IMR-90 (cell line): ENCODE results near the gene TOP3B.

Experiments
- BHLHE40 ChIP-seq: fragments of 150-350 bp; IDR thresholded peaks from 2 replicates; pipeline ENCODE4 v1.6.1; 2016; ENCODE audit warnings: mild to moderate bottlenecking, low read depth, low read length
- CEBPB ChIP-seq: IDR thresholded peaks from 2 replicates; pipeline ENCODE4 v1.6.1; 2012; ENCODE audit warnings: low read depth, low read length, improper control_type of control experiment
- CHD1 ChIP-seq: IDR thresholded peaks from 2 replicates; pipeline ENCODE4 v1.6.1; 2012; ENCODE audit warnings: low read depth, low read length, improper control_type of control experiment
- CTCF ChIP-seq: conservative IDR thresholded peaks from 2 replicates; pipeline ENCODE4 v1.5.1; 2012; ENCODE audit warnings: mild to moderate bottlenecking, low read depth, low read length, improper control_type of control experiment
- MAFK ChIP-seq: IDR thresholded peaks from 2 replicates; pipeline ENCODE4 v1.6.1; 2012; ENCODE audit warnings: low read depth, low read length, improper control_type of control experiment
- MXI1 ChIP-seq: IDR thresholded peaks from 2 replicates; pipeline ENCODE4 v1.6.1; 2012; ENCODE audit warnings: low read depth, mild to moderate bottlenecking, low read length, moderate library complexity, borderline replicate concordance
- NFE2L2 ChIP-seq: fragments of 150-350 bp; IDR thresholded peaks from 2 replicates; pipeline ENCODE4 v1.6.1; 2016; ENCODE audit warnings: low read depth, mild to moderate bottlenecking, low read length
- POLR2A ChIP-seq: IDR thresholded peaks from 2 replicates; pipeline ENCODE4 v1.6.1; 2012; ENCODE audit warnings: mild to moderate bottlenecking, low read depth, low read length
- RAD21 ChIP-seq: IDR thresholded peaks from 2 replicates; pipeline ENCODE4 v1.6.1; 2012; ENCODE audit warnings: low read length, improper control_type of control experiment
- RCOR1 ChIP-seq: IDR thresholded peaks from 2 replicates; pipeline ENCODE4 v1.6.1; 2012; ENCODE audit warnings: mild to moderate bottlenecking, low read length, improper control_type of control experiment; ENCODE audit not compliant: insufficient replicate concordance
- RFX5 ChIP-seq: IDR thresholded peaks from 2 replicates; pipeline ENCODE4 v1.8.0; 2012; ENCODE audit warnings: low read depth, mild to moderate bottlenecking, low read length, moderate library complexity
- SMC3 ChIP-seq: fragments of 150-350 bp; IDR thresholded peaks from 2 replicates; pipeline ENCODE4 v1.6.1; 2016; ENCODE audit warnings: low read depth, mild to moderate bottlenecking, antibody characterized with exemption, low read length, moderate library complexity

GRCh38 chr22:22022947-22023534 lies 40.5 kb upstream of the TOP3B start:
- TF ChIP-seq CTCF (no peak), SMC3 (no peak), BHLHE40 (no peak), POLR2A (no peak), RAD21 (no peak), NFE2L2 (no peak), RCOR1 (no peak), CHD1 (no peak), MXI1 (no peak), CEBPB (no peak), MAFK (no peak), RFX5 (no peak)
